ENCODE data around the gene GRID1. TPM values are rescaled to one million over a fixed set of nuclear protein-coding genes. Genes with fewer than 3 reads are reported as not detected.

The GRID1 gene
- total RNA-seq, 4 donors from 2014 or later, result 0.03 to 2.7 (median 0.49) TPM

GRCh38 chr10:86167762-86168128 is 198.8 kb downstream of the GRID1 start:
- 83 to 91% methylated on average over 1 to 3 of the region's 4 CpGs for WGBS, 2 donors
- Histone ChIP-seq H3K9me3 (no peaks in the 10 kb centered on the region), H3K4me3 (no peak overlapping the region), H3K4me1 (peaks cover 0 to 16% (median 0%) of the 10 kb centered on the region in 3 donors), H3K36me3 (no peaks in the 10 kb centered on the region), H3K27ac (no peak overlapping the region), H3K27me3 (no peaks in the 10 kb centered on the region)
- no peak for TF ChIP-seq CTCF (IDR thresholded peaks at IDR 0.05)
- no peak for TF ChIP-seq POLR2A (IDR thresholded peaks at IDR 0.05)
- intact Hi-C loops (cut with DNase I), result no loop called here
- no peak for DNase-seq

- TF ChIP-seq CTCF (IDR thresholded peaks at IDR 0.05) (no peak), POLR2A (IDR thresholded peaks at IDR 0.05) (no peak)
- Histone ChIP-seq H3K36me3 (no peaks in the 10 kb centered on the region), H3K27me3 (no peaks in the 10 kb centered on the region), H3K9me3 (no peaks in the 10 kb centered on the region), H3K27ac (no peak overlapping the region), H3K4me1 (peaks cover 0 to 12% (median 0%) of the 10 kb centered on the region in 3 donors), H3K4me3 (no peak overlapping the region)
- 60 to 63% methylated on average over 1 to 2 of the region's 5 CpGs for WGBS, 2 donors
- intact Hi-C loops (cut with DNase I), result no loop called here
- DNase-seq, result no peak
Measured at GRCh38 chr10:86167121-86167761, 199.4 kb downstream of the GRID1 start.

- no peak overlapping the region for H3K27ac ChIP-seq
- no peaks in the 10 kb centered on the region for H3K4me1 ChIP-seq
- H3K27me3 ChIP-seq, result no peaks in the 10 kb centered on the region
- no peaks in the 10 kb centered on the region for H3K36me3 ChIP-seq
- no peaks in the 10 kb centered on the region for H3K9me3 ChIP-seq
- no peak overlapping the region for H3K4me3 ChIP-seq
- TF ChIP-seq POLR2A (IDR thresholded peaks at IDR 0.05) (no peak), CTCF (IDR thresholded peaks at IDR 0.05) (no peak)
- intact Hi-C loops (cut with DNase I), result no loop called here
- WGBS, 2 donors, result 92 to 95% methylated on average over 7 to 9 of the region's 9 CpGs
- no peak for DNase-seq
Measured at GRCh38 chr10:86165666-86166065, 200.9 kb downstream of the GRID1 start.

GRCh38 chr10:86164960-86165630 is 201.5 kb downstream of the GRID1 start:
- WGBS, 2 donors, result 76 to 85% methylated on average over 6 to 8 of the region's 8 CpGs
- H3K36me3 ChIP-seq, result no peaks in the 10 kb centered on the region
- no peak overlapping the region for H3K27ac ChIP-seq
- H3K4me3 ChIP-seq, result no peak overlapping the region
- DNase-seq, result no peak
- TF ChIP-seq CTCF (IDR thresholded peaks at IDR 0.05) (no peak), POLR2A (IDR thresholded peaks at IDR 0.05) (no peak)
- H3K9me3 ChIP-seq, result no peaks in the 10 kb centered on the region
- H3K4me1 ChIP-seq, result no peaks in the 10 kb centered on the region
- intact Hi-C loops (cut with DNase I), result no loop called here
- no peaks in the 10 kb centered on the region for H3K27me3 ChIP-seq

GRCh38 chr10:86164174-86164774 is 202.3 kb downstream of the GRID1 start:
- no peak overlapping the region for H3K27ac ChIP-seq
- H3K9me3 ChIP-seq, result no peaks in the 10 kb centered on the region
- H3K27me3 ChIP-seq, result no peaks in the 10 kb centered on the region
- DNase-seq, result no peak
- intact Hi-C loops (cut with DNase I), result no loop called here
- no peak overlapping the region for H3K4me3 ChIP-seq
- TF ChIP-seq POLR2A (IDR thresholded peaks at IDR 0.05) (no peak), CTCF (IDR thresholded peaks at IDR 0.05) (no peak)
- 86 to 92% methylated on average over 4 to 6 of the region's 6 CpGs for WGBS, 2 donors
- no peaks in the 10 kb centered on the region for H3K4me1 ChIP-seq
- H3K36me3 ChIP-seq, result no peaks in the 10 kb centered on the region

Data from esophagus squamous epithelium (tissue), 5 donors.